Activated CD4-positive, CD25-positive, alpha-beta regulatory T cell treated with anti-CD3 and anti-CD28 coated beads, Interleukin-2, amount 50 U/mL, for 24 hours (primary cell): ENCODE results near the gene RCCD1.
A peak's percentile ranks its signal among the peaks of the same experiment; 100 is the strongest.

Source experiments
- ATAC-seq, 2 donors: fragments of 150-1000 bp; cut with Tn5 transposase; one replicate each; pipeline ENCODE4 v1.10.0; 2021; ENCODE audit warnings: mild to moderate bottlenecking in 1 of 2, moderate library complexity in 1 of 2

RCCD1 gene

DNA sequence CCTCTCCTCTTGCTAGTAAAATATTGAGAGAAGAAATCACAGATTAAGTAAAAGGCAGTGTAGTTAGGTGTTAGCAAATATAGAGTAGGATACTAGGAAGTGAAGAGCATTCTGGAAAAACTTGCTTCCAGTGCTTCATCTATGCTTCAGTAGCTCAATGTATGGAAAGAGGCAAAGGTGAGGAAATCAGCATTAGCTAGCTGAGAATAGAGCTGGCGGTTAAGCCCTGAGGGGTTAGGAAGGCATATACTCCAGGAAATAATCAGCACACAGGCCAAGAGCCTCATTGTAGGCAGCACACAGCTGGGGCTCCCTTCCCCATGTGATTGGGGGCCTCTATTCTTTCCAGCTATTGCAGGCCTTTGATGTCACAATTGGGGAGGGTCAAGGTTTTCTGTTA is 13.8 kb downstream of the RCCD1 start:
- ATAC-seq = no peak

DNA sequence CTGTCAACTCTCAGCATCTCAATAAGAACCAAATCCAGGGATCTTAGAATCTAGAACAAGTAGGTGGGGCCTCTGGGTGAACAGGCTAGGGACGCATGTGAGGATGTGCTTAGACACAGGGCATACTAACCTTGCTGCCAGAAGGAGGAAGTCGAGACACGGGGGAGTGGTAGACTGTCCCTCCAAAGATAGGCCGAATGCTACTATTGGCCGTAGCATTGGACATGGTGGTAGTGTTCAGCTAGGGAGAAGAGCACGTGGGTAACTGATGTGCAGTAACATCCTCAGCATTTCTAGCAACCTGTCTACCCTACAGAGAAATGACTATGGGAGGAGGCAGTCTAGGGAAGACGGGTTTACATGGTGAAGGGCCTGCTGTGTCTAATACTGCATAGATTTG is 15.6 kb downstream of the RCCD1 start:
- no peak for ATAC-seq

DNA sequence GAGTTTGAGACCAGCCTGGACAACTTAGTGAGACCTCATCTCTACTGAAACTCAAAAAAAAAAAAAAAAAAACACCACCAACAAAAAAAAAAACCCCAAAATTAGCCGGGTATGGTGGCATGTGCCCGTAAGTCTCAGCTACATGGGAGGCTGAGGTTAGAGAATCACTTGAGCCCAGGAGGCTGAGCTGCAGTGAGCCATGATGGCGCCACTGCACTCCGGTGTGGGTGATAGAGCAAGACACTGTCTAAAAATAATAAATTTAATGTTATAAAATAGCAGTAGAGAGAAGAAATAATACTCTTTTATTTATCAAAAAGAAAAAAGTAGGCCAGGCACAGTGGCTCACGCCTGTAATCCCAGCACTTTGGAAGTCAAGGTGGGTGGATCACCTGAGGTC is 17.4 kb downstream of the RCCD1 start:
- ATAC-seq = no peak

DNA sequence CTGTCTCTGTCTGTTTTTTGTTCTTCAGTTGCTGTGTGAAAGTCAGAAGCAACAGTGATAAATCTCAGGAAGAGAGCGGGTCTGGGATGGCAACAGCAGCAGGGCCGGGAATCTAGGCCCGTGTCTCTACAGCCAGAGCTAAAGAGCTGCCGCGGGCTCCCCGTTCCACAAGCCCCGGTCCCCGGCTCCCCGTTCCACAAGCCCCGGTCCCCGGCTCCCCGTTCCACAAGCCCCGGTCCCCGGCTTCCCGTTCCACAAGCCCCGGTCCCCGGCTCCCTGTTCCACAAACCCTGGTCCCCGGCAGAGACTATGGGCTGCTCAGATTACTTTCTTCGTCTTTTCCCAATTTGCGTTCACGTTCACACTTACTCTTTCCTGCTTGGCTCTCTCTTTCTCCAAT is 19.5 kb downstream of the RCCD1 start:
- no peak for ATAC-seq

DNA sequence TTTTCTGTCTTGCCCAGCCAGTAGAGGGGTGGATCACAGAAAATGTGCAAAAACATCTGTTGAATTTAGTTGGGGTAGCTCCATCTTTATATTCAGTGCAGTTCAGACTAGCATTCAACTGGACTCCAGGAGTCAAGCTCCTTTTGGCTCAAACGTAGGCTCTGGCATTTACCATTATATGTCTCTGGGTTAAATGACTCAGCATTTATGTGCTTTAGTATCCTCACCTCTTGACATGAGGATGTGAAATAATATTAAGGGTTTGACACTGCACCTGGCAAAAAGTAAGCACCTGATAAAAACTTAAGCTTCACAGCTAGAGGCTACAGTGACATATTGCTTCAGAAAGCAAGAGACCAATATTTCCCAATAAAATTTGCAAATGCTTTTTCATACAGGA is 24.9 kb downstream of the RCCD1 start:
- no peak for ATAC-seq

DNA sequence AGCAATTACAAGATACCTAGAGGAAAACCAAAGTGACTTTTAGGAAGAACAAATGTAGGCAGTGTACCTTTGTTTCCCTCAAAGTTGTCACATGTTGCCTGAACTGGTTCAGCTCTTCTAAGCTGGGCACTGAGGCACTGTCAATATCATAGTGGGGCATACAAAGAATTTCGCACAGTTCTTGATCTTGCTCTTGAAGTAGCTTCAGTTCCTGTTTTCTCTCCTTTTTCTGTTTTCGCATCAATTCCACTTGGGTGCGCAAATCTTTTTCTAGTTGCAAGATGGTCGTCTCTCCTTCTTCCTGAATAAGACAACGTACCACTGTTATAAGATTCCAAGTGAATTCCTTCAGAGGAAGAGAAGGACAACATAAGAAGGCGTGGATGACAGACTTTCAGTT is 27.0 kb downstream of the RCCD1 start:
- ATAC-seq = no peak

DNA sequence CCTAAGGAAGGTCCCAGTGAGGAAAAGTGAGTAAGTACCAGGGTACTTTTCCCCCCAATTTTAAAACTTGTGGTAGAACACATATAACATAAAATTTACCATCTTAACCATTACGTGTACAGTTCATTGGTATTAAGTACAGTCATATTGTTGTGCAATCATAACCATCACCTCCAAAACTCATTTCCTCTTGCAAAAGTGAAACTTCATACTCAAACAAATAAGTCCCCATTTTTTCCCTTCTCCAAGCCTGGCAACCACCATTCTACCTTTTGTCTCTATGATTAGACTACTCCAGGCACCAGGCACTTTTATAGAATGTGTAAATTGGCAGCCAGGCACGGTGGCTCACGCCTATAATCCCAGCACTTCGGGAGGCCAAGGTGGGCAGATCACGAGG is 27.5 kb downstream of the RCCD1 start:
- ATAC-seq = peak in 1 of 2 donors; percentile 63

DNA sequence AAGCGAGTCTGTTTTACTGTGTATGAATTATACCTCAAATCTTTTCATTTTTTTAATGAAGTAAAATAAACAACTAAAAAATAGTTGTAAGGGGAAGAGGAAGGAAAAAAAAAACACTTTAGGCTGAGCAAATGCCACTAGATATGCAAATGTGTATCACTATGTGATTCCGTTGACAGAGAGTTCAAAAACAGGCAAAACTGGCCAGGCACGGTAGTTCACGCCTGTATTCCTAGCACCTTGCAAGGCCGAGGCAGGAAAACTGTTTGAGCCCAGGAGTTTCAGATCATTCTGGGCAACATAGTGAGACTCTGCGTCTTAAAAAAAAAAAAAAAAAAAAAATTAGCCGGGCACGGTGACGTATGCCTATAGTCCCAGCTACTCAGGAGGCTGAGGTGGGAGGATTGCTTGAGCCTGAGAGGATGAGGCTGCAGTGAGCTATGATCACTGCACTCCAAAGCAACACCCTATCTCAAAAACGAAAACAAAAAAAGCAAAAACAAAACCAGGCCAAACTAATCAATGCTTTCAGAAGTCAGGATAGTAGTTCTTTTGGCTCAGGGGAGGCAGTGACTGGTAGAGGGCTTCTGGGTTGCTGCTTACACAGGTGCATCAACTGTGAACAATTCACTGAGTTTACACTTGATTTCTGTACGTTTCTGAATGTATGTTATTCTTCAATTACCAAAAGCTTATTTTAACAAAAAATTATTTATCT is 32.3 kb downstream of the RCCD1 start:
- no peak for ATAC-seq

DNA sequence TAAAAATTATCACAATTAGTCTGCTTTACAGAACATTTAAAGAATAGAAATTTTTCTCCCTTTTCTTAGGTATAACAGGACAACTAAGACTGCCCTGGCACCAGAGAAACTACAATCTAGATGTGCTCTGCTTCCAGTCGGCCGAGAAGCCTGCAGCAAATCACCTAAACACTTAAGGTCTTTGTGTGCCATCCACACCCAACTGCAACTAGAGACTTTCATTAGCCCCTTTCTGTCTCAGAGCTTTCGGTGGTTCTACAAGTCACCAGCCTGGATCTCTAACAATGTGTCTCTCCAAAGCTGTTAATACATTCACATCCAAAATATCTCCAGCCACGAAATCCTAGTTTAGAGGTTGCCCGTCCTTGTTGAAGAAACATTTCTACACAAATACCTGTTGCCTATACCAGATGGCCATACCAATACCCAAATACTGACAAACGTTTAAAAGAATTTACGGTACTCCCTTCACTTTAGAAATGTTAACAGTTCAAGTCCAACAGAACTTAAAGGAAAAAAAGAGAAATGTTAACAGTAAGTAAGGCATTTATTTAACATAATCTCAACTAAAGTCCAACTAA is 33.0 kb downstream of the RCCD1 start:
- no peak for ATAC-seq

DNA sequence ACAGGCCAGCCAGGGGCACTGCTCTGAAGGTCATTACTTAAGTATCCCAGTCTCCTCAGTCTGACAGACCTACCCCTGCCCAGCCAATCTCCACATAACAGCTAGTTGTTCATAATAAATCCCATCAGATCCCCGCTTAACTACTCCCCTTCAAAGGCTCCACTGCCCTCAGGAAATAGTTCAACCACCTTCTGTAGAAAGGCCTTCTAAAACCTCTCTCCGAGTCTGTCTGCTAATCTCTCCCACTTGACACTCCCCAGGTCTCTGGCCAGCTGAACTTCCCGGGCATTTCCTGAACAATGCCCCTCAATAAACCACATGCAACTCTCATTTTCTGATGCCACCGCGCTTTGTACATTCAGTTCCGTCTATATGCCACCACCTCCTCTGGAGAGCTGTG is 33.6 kb downstream of the RCCD1 start:
- no peak for ATAC-seq

DNA sequence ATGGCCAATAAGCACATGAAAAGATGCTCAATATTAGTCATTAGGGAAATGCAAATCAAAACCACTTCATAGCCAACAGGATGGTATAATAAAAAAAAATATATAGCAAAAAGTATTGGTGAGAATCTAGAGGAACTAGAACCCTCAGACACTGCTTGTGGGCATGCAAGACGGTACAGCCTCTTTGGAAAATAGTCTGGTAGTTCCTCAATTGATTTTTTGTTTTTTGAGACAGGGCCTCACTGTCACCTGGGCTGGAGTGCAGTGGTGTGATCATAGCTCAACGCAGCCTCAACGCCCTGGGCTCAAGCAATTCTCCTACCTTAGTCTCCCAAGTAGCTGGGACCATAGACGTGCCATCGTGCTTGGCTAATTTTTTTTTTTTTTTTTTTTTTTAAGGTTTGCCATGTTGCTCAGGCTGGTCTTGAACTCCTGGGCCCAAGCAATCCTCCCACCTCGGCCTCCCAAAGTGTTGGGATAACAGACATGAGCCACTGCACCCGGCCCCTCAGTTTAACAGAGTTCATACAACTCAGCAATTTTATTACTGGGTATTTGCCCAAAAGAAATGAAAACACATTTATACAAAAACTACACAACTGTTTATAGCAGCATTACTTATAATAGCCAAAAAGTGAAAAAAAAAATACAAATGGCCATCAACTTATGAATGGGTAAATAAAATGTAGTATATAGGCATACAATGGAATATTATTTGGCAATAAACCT is 34.5 kb downstream of the RCCD1 start:
- ATAC-seq = peak in 1 of 2 donors; percentile 21

DNA sequence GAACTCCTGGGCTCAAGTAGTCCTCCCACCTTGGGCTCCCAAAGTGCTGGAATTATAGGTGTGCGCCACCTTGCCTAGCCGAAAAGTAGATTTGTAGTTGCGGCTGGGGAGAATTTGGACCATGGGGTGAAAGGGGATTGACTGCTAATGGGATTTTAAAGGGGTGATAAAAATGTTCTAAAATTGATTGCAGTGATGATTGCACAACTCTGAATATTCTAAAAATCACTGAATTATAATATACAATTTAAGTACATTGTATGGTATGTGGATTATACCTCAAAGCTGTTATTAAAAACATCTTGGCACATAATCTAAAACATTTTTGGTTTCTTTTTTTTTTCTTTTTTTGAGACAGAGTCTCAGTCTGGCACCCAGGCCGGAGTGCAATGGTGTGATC is 35.8 kb downstream of the RCCD1 start:
- ATAC-seq = no peak

DNA sequence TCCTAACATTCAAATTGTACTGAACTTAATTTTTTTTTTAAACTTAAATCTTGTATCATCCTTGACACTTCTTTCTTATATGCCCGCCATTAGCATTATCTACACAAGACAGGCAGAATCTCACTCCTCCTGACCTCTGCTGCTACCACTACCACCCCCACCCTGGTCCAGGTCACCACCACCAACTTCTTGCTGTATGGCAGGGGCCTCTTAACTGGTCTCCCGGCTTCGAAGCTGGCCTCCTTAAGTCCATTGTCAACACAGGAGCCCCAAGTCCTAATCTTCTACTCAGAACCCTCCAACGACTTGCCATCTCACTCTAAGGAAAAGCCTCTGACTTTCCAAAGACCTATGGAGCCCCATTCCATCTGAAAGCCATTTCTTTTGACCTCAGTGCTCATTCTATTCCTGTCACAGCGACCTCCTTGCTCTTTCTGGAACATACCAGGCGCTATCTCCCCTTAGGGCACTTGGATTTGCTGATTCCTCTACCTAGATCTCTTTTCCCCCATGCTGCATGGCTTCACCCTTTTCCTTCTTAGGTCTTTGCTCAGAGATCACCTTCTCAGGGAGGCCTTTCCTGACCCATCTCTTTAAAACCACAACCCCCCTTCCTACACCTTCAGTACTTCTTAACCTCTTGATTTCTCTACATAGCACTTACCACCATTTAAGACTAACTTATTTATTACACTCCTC is 37.1 kb downstream of the RCCD1 start:
- no peak for ATAC-seq

DNA sequence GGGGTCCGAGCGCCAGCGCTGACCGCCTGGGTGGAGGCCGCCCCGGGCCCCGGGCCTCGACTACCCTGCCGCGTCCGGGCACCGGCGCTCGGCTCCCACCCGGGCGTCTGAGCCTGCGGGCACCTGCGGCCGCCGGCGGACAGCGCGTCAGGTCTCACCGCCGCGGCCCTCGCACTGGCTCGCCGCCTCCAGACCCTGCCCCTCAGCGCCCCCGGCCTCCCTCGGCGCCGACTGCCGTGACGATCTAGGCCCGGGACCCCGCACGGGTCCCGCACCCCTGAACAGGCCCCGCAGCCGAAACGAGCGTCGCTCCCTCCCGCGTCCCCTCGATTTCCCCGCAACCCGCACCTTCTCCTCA is 39.4 kb downstream of the RCCD1 start:
- ATAC-seq = peak; percentile 4 to 13

DNA sequence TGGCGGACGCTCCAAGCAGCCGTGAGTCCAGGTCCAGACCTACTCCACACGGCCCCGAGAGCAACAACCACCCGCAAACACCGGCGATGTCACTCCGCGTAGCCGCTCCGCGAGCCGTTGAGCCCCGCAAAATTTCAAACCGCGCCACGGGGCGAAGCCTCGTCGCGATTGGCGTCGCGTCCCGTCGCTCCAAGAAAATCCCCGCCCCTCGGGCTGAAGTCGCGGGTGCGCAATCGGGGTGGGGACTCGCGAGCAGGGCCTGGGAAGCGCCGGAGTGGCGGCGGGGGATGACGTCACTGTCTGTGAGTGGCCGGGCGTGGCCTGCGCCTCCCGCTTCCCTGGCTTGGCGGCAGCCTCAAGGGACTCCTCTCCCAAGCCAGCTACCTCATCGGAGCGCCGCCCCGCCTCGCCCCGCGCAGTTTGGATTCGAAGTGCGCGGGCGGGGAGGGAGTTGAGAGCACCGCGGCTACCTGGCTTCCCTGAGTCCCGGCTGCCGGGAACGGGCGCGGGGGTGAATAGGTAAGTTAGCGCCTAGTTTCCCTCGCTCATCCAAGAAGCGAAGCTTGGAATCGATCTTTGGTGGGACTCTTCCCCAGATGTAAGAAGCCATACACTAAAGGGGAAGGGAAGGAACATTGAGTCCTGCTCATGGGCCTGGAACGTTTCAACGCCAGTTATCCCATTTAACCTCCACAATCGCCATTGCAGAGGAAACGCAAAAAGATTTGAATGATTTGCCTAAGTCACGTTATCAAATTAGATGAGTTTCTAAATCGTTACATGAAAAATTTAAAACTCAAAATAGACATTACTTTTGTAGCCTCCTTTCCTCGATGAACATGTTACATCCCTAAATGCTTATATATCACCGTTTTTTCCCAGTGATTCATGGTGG is 40.0 kb downstream of the RCCD1 start, which contains the start of gene PRC1:
TSS of gene PRC1 (minus strand) at position 119 of the 895 bp plus-strand sequence. CDS start at position 1, 118 bp downstream.
- ATAC-seq = peak; percentile 98

DNA sequence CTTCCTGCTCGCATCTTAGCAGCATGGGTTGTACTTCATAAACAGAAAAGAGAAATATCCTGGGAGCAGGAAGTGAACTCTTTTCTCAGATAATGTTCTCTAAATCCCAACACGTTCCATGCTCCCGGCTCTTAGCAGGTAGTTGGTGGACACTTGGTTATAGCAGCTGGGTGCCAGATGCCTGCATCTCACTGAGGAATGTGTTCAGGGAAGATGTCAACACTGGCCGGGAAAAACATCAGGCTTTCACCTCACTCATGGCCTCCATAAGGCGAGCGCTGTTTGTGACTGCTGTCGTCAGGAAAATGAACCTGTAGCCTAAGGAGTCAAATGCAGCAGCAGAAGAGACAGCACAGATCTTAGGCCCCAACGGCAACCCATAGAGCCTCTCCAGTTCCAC is 44.1 kb downstream of the RCCD1 start:
- ATAC-seq = no peak

DNA sequence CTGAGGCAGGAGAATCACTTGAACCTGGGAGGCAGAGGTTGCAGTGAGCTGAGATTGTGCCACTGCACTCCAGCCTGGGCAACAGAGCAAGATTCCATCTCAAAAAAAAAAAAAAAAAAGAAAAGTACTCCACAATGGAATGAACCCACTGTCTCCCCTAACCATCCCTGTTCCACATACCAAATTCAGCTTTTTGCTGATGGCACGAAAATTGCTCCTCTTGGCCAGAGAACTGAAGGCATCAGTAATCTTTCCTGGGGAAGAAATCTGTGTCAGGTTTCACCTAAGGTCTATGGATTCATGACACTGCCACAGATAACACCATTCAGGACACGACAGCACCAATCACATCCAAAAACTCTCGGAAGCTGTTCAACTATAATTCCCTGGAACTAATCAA is 46.5 kb downstream of the RCCD1 start:
- no peak for ATAC-seq

DNA sequence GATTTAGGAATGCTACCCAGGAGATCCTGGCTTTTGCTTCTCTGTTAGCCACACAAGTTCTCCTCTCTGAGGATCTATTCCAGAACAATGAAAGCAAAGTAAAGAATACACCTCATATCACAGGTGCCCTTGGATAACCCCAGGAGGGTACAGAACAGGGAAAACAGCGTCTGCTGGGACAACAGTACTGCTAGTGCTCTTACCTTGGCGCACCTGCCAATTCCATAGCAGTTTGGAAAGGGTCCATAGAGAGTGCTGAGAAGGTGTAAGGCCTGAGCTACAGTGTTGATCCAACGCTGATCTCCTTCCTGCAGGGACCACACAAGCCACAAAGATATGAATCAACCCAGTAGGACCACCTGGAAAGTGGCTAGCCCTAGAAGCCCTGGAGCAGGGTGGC is 52.6 kb downstream of the RCCD1 start:
- no peak for ATAC-seq
